DND-41 (cell line): ENCODE results near the gene OTOF.

Source experiments
- ATAC-seq: fragments of 200-7000 bp; cut with Tn5 transposase; 3 replicates; pipeline ENCODE4 v1.9.1; 2021; ENCODE audit warnings: low read depth; ENCODE audit not compliant: insufficient read depth
- DNase-seq: peaks from one replicate; pipeline ENCODE4 v3.0.0-alpha.2; 2020
- H2AFZ ChIP-seq: 2 replicates; pipeline ENCODE4 v1.6.0; 2012; ENCODE audit warnings: low read depth, low read length
- H3K27ac ChIP-seq: 2 replicates; pipeline ENCODE4 v1.5.1; 2012; ENCODE audit warnings: low read length, inconsistent platforms
- H3K27me3 ChIP-seq: fragments of 200-600 bp; sonication (generic); 2 replicates; pipeline ENCODE4 v1.6.0; 2012; ENCODE audit warnings: low read length, mild to moderate bottlenecking, inconsistent platforms; ENCODE audit not compliant: insufficient read depth, poor library complexity
- H3K36me3 ChIP-seq: 2 replicates; pipeline ENCODE4 v1.5.1; 2012; ENCODE audit warnings: low read length, inconsistent platforms; ENCODE audit not compliant: insufficient read depth
- H3K4me1 ChIP-seq: 2 replicates; pipeline ENCODE4 v1.5.1; 2012; ENCODE audit warnings: mild to moderate bottlenecking, low read length; ENCODE audit not compliant: insufficient read depth
- H3K4me2 ChIP-seq: 2 replicates; pipeline ENCODE4 v1.6.0; 2012; ENCODE audit warnings: mild to moderate bottlenecking, moderate library complexity, low read length, inconsistent platforms; ENCODE audit not compliant: insufficient read depth
- H3K4me3 ChIP-seq, 2 experiments: fragments of 200-600 bp in 1 of 2; shearing (Covaris generic) in 1 of 2; 2 replicates each; pipeline ENCODE4 v1.5.1; 2012 to 2016; ENCODE audit warnings: inconsistent platforms in 2 of 2, low read length in 2 of 2, mild to moderate bottlenecking in 2 of 2, low read depth in 1 of 2, moderate library complexity in 1 of 2
- H3K79me2 ChIP-seq: 2 replicates; pipeline ENCODE4 v1.6.0; 2012; ENCODE audit warnings: low read length, inconsistent platforms; ENCODE audit not compliant: insufficient read depth
- H3K9ac ChIP-seq: 2 replicates; pipeline ENCODE4 v1.6.0; 2012; ENCODE audit warnings: low read depth, mild to moderate bottlenecking, inconsistent platforms, low read length, moderate library complexity
- H3K9me3 ChIP-seq: 2 replicates; pipeline ENCODE4 v1.5.1; 2012; ENCODE audit warnings: low read length, moderate library complexity, mild to moderate bottlenecking, inconsistent platforms; ENCODE audit not compliant: insufficient read depth, severe bottlenecking
- H4K20me1 ChIP-seq: 2 replicates; pipeline ENCODE4 v1.6.0; 2012; ENCODE audit warnings: low read length; ENCODE audit not compliant: insufficient read depth
- EZH2 ChIP-seq: IDR thresholded peaks from 3 replicates; pipeline ENCODE4 v1.6.1; 2012; ENCODE audit warnings: borderline replicate concordance, low read depth, mild to moderate bottlenecking, moderate library complexity, low read length, inconsistent platforms; ENCODE audit not compliant: severe bottlenecking
- TF ChIP-seq, protein P1 (sequence below): IDR thresholded peaks from 2 replicates; pipeline ENCODE4 v1.5.1; 2012; ENCODE audit warnings: borderline replicate concordance, low read length, moderate library complexity, mild to moderate bottlenecking; ENCODE audit not compliant: poor library complexity, severe bottlenecking; ENCODE audit errors: extremely low read depth

OTOF gene

GRCh38 chr2:26472821-26473655 lies 4.9 kb downstream of the OTOF start:
- Histone ChIP-seq H3K9me3 (peaks cover 5% of the 10 kb centered on the region), H3K79me2 (no peaks in the 10 kb centered on the region), H3K4me1 (no peaks in the 10 kb centered on the region), H3K4me3 (no peak overlapping the region), H3K36me3 (no peaks in the 10 kb centered on the region), H3K27me3 (no peaks in the 10 kb centered on the region), H2AFZ (no peak overlapping the region), H3K4me2 (no peak overlapping the region), H4K20me1 (no peaks in the 10 kb centered on the region), H3K9ac (no peak overlapping the region), H3K27ac (no peak overlapping the region)
- no peak for DNase-seq
- no peak for ATAC-seq
- TF ChIP-seq, protein P1, sequence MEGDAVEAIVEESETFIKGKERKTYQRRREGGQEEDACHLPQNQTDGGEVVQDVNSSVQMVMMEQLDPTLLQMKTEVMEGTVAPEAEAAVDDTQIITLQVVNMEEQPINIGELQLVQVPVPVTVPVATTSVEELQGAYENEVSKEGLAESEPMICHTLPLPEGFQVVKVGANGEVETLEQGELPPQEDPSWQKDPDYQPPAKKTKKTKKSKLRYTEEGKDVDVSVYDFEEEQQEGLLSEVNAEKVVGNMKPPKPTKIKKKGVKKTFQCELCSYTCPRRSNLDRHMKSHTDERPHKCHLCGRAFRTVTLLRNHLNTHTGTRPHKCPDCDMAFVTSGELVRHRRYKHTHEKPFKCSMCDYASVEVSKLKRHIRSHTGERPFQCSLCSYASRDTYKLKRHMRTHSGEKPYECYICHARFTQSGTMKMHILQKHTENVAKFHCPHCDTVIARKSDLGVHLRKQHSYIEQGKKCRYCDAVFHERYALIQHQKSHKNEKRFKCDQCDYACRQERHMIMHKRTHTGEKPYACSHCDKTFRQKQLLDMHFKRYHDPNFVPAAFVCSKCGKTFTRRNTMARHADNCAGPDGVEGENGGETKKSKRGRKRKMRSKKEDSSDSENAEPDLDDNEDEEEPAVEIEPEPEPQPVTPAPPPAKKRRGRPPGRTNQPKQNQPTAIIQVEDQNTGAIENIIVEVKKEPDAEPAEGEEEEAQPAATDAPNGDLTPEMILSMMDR, result no peak
- no peak for TF ChIP-seq EZH2

DNA sequence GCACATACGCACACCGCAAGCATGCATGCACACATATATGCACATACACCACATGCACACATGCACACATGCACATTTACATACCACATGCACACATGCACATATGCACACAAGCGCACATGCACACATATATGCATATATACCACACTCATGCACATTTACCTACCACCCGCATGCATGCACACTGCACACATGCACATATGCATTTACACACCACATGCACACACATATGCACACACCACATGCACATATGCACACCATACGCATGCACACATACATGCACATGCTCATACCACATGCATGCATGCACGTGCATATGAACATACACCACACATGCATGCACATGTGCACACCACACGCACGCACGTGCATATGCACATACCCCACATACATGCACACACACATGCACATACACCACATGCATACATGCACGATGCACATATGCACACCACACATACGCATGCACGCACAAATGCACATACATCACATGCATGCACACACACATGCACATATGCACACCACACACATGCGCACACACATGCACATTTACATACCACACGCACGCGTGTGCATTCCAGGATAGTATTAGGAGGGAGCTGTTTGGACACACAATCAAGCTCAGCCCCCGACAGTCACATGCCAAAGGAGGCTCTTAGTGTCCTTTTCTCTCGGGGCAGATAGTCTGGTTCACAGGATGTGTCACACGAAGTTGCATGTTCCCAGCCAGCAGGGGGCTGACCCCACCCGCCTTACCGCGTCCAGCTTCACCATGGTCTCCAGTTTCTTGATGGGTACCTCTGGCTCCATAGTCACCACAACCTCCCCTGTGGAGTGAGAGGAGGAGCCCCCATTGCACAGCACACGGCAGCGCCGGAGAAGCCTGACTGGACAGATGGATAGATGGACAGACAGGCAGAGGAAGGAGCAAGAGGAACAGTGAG lies 5.9 kb downstream of the OTOF start:
- no peaks in the 10 kb centered on the region for H3K36me3 ChIP-seq
- peaks cover 5% of the 10 kb centered on the region for H3K9me3 ChIP-seq
- no peaks in the 10 kb centered on the region for H3K4me1 ChIP-seq
- no peak overlapping the region for H2AFZ ChIP-seq
- H3K9ac ChIP-seq, result no peak overlapping the region
- no peaks in the 10 kb centered on the region for H3K79me2 ChIP-seq
- DNase-seq (no peak), ATAC-seq (no peak)
- no peak overlapping the region for H3K4me3 ChIP-seq
- H4K20me1 ChIP-seq, result no peaks in the 10 kb centered on the region
- no peak overlapping the region for H3K4me2 ChIP-seq
- H3K27me3 ChIP-seq, result no peaks in the 10 kb centered on the region
- H3K27ac ChIP-seq, result no peak overlapping the region
- no peak for TF ChIP-seq EZH2
- TF ChIP-seq, protein P1, result peak; percentile 19

DNA sequence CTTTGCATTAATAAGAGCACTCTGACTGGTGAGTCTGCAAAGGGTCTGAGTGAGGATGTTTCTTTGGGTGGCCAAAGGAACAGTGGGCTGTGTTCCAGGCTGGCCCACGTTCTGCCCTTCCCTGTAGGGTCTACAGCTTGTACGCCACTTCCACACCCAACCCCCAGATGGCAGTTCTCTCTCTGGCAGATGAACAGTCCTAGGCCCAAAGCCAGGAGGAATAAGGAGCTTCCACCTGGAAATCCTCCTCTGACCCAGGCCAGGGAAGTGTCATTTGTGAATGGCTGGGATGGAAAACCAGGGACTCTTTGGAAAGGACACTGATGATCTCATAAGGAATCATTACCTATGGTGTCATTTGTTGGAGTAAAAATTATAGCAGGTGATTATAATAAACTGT lies 6.6 kb downstream of the OTOF start:
- Histone ChIP-seq H3K4me3 (no peak overlapping the region), H2AFZ (no peak overlapping the region), H3K79me2 (no peaks in the 10 kb centered on the region), H3K27ac (no peak overlapping the region), H3K27me3 (no peaks in the 10 kb centered on the region), H3K9ac (no peak overlapping the region), H3K4me1 (no peaks in the 10 kb centered on the region), H3K9me3 (peaks cover 5% of the 10 kb centered on the region), H3K4me2 (no peak overlapping the region), H3K36me3 (no peaks in the 10 kb centered on the region), H4K20me1 (no peaks in the 10 kb centered on the region)
- TF ChIP-seq, protein P1, result peak; percentile 24
- TF ChIP-seq EZH2, result no peak
- DNase-seq (no peak), ATAC-seq (0 out of 3 replicates have a peak, but pooled peaks have one; percentile 14)
